Endothelial cell of umbilical vein (primary cell): ENCODE measurements around the gene SLC5A1. TPM values are rescaled to one million over a fixed set of nuclear protein-coding genes. Genes with fewer than 3 reads are reported as not detected.

Experiments used
- BruUV-seq: library from RNA; stranded (reverse); fragments of 400-500 nt; replicated peaks from 2 replicates; lab custom pipeline; 2021; lab: Mats Ljungman, UMichigan
- CTCF ChIA-PET: fragments of 300-600, 350-600 bp; sonication (Branson Sonifier 250); formaldehyde crosslinking; loops from one replicate; lab custom pipeline; 2021; ENCODE audit warnings: antibody characterized with exemption, inconsistent platforms; lab: Charles Lee
- POLR2A ChIA-PET: fragments of 300-600, 350-600 bp; sonication (Branson Sonifier 250); formaldehyde crosslinking; loops from one replicate; lab custom pipeline; 2021; ENCODE audit warnings: antibody characterized with exemption, inconsistent platforms; lab: Charles Lee
- DNase-seq: peaks from one replicate; pipeline ENCODE4 v3.0.0-alpha.2; 2011; ENCODE audit warnings: low read depth, low spot score
- FAIRE-seq: peaks from 2 replicates; lab custom pipeline; 2011; peaks lifted over from hg19 to GRCh38; lab: Jason Lieb, UNC
- H2AFZ ChIP-seq: 2 replicates; pipeline ENCODE4 v1.6.0; 2012; ENCODE audit warnings: low read depth, low read length, control low read depth, inconsistent platforms
- H3K27ac ChIP-seq: 2 replicates; pipeline ENCODE4 v1.5.1; 2011; ENCODE audit warnings: low read depth, mild to moderate bottlenecking, control low read depth, low read length, moderate library complexity; ENCODE audit not compliant: insufficient read depth
- H3K27me3 ChIP-seq, 2 experiments: 2 replicates each; pipeline versions ENCODE4 v1.6.0 to v1.6.1; 2011; ENCODE audit warnings: low read length in 2 of 2, mixed read lengths in 1 of 2; ENCODE audit not compliant: control insufficient read depth in 2 of 2, insufficient read depth in 2 of 2
- H3K36me3 ChIP-seq, 2 experiments: 2 replicates in 1 of 2; 3 replicates in 1 of 2; pipeline ENCODE4 v1.5.1; 2011; ENCODE audit warnings: low read length in 2 of 2, mild to moderate bottlenecking in 1 of 2, moderate library complexity in 1 of 2; ENCODE audit not compliant: control insufficient read depth in 2 of 2, insufficient read depth in 2 of 2; ENCODE audit errors: extremely low read depth in 1 of 2
- H3K4me1 ChIP-seq: 3 replicates; pipeline ENCODE4 v1.5.1; 2011; ENCODE audit warnings: mild to moderate bottlenecking, low read length; ENCODE audit not compliant: control insufficient read depth, insufficient read depth; ENCODE audit errors: extremely low read depth
- H3K4me2 ChIP-seq: 2 replicates; pipeline ENCODE4 v1.6.1; 2011; ENCODE audit warnings: low read length, control low read depth, mixed read lengths; ENCODE audit not compliant: insufficient read depth
- H3K4me3 ChIP-seq, 3 experiments: fragments of 200-600 bp in 1 of 3; sonication (generic), shearing (Covaris generic) in 1 of 3; replicated peaks in 1 of 3; 2 replicates each; pipeline ENCODE4 v1.5.1; 2011 to 2016; ENCODE audit warnings: control low read depth in 3 of 3, low read length in 3 of 3, mild to moderate bottlenecking in 2 of 3, inconsistent platforms in 1 of 3, low read depth in 1 of 3, moderate library complexity in 1 of 3; ENCODE audit not compliant: insufficient read depth in 1 of 3
- H3K79me2 ChIP-seq: 2 replicates; pipeline ENCODE4 v1.6.0; 2012; ENCODE audit warnings: low read length, inconsistent platforms; ENCODE audit not compliant: control insufficient read depth, insufficient read depth
- H3K9ac ChIP-seq: replicated peaks from 2 replicates; pipeline ENCODE3; 2011; ENCODE audit warnings: low read length, control low read depth; ENCODE audit not compliant: insufficient read depth; ENCODE audit errors: extremely low read depth
- H3K9me1 ChIP-seq: replicated peaks from 3 replicates; pipeline ENCODE4 v1.6.0; 2011; ENCODE audit warnings: mild to moderate bottlenecking, low read length; ENCODE audit not compliant: control insufficient read depth, insufficient read depth; ENCODE audit errors: extremely low read depth
- H3K9me3 ChIP-seq: replicated peaks from 2 replicates; pipeline ENCODE4 v1.5.1; 2012; ENCODE audit warnings: low read length, inconsistent platforms; ENCODE audit not compliant: control insufficient read depth, insufficient read depth
- H4K20me1 ChIP-seq: replicated peaks from 2 replicates; pipeline ENCODE3; 2011; ENCODE audit warnings: mild to moderate bottlenecking, low read length; ENCODE audit not compliant: control insufficient read depth, insufficient read depth; ENCODE audit errors: extremely low read depth
- GATA2 ChIP-seq: IDR thresholded peaks from 2 replicates; pipeline ENCODE4 v1.7.0; 2011; ENCODE audit warnings: low read depth, mild to moderate bottlenecking, moderate library complexity, mixed read lengths, low read length; ENCODE audit not compliant: insufficient read length, insufficient read depth
- JUN ChIP-seq: IDR thresholded peaks from 2 replicates; pipeline ENCODE4 v1.6.1; 2011; ENCODE audit warnings: borderline replicate concordance, low read depth; ENCODE audit not compliant: insufficient read length, insufficient read depth
- MYC ChIP-seq: IDR thresholded peaks from one replicate; pipeline ENCODE4 v1.6.1; 2011; ENCODE audit warnings: mild to moderate bottlenecking, low read depth, low read length
- POLR2AphosphoS5 ChIP-seq: IDR thresholded peaks from 2 replicates; pipeline ENCODE4 v1.6.1; 2012; ENCODE audit warnings: low read depth, mild to moderate bottlenecking, control low read depth, low read length, moderate library complexity; ENCODE audit not compliant: insufficient read depth
- dilution Hi-C: fragments of 300-500 bp; cut with MboI; formaldehyde crosslinking; loops from one replicate; pipeline ENCODE4 v1.15.0; 2019; ENCODE audit warnings: low sequenced_read_pairs; ENCODE audit not compliant: extremely low pct_ligation_motif_present
- intact Hi-C: fragments of 100-400 bp; cut with micrococcal nuclease; formaldehyde crosslinking; loops from one replicate; pipeline ENCODE4 v1.10.0; 2022
- polyA plus RNA-seq, 4 experiments: library from polyadenylated mRNA; depleted of rRNA in 3 of 4; stranded (reverse) in 3 of 4; unstranded in 1 of 4; fragments of >200 nt; gene quantifications; 2 replicates each; pipeline versions ENCODE4 v1.2.1 to v1.2.3, GENCODE V29; 2011 to 2012; ENCODE audit warnings: missing spikeins in 1 of 4
- total RNA-seq: library from RNA; stranded (reverse); gene quantifications from 2 replicates; pipeline ENCODE4 v1.2.3, GENCODE V29; 2021
- TF ChIP-seq, protein P1 (sequence below), 2 donors: IDR thresholded peaks; 1 replicate in 1 of 2; 2 replicates in 1 of 2; pipeline ENCODE4 v1.5.1; 2011; ENCODE audit warnings: low read length in 2 of 2, mild to moderate bottlenecking in 2 of 2, moderate library complexity in 2 of 2, control low read depth in 1 of 2, inconsistent platforms in 1 of 2, low read depth in 1 of 2; ENCODE audit not compliant: insufficient read depth in 1 of 2; ENCODE audit errors: extremely low read depth in 1 of 2

The SLC5A1 gene
- total and polyA plus RNA-seq, 2 donors (not counting 3 experiments of a cell fraction or from before 2014, with no cell fraction given), result not detected

DNA sequence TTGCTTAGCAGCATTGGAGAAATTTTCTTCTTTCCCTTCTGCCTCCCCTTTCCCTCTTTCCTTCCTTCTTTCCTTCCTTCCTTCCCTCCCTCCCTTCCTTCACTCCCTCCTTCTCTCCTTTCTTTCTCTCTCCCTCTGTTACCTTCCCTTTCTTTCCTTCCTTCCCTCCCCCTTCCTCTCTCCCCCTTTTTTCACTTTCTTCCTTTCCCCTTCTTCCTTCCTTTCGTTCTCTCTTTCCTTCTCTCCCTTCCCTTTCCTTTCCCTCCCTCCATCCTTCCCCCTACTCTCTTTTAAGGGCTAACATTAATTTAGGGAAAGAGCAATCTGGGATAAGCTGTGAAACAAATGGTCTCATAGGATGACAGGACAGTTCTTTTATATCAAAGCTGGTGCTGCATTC lies 34.1 kb downstream of the SLC5A1 start:
- Histone ChIP-seq H3K36me3 (no peaks in the 10 kb centered on the region), H3K27ac (no peak overlapping the region), H4K20me1 (no peaks in the 10 kb centered on the region), H3K4me1 (no peaks in the 10 kb centered on the region), H3K9me3 (no peaks in the 10 kb centered on the region), H3K27me3 (peaks cover 4 to 7% of the 10 kb centered on the region in 2 experiments), H3K9me1 (no peaks in the 10 kb centered on the region), H3K79me2 (no peaks in the 10 kb centered on the region), H3K4me2 (no peak overlapping the region), H2AFZ (no peak overlapping the region), H3K4me3 (no peak overlapping the region), H3K9ac (no peak overlapping the region)
- TF ChIP-seq MYC, result no peak
- no peak for TF ChIP-seq JUN
- TF ChIP-seq, protein P1, sequence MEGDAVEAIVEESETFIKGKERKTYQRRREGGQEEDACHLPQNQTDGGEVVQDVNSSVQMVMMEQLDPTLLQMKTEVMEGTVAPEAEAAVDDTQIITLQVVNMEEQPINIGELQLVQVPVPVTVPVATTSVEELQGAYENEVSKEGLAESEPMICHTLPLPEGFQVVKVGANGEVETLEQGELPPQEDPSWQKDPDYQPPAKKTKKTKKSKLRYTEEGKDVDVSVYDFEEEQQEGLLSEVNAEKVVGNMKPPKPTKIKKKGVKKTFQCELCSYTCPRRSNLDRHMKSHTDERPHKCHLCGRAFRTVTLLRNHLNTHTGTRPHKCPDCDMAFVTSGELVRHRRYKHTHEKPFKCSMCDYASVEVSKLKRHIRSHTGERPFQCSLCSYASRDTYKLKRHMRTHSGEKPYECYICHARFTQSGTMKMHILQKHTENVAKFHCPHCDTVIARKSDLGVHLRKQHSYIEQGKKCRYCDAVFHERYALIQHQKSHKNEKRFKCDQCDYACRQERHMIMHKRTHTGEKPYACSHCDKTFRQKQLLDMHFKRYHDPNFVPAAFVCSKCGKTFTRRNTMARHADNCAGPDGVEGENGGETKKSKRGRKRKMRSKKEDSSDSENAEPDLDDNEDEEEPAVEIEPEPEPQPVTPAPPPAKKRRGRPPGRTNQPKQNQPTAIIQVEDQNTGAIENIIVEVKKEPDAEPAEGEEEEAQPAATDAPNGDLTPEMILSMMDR (IDR thresholded peaks at IDR 0.05; ENCODE audit: extremely low read depth in 1 of 2, insufficient read depth in 1 of 2, low read depth in 1 of 2, low read length in 2 of 2), result no peak
- TF ChIP-seq POLR2AphosphoS5, result no peak
- no peak for TF ChIP-seq GATA2
- DNase-seq, result no peak
- BruUV-seq, result no TSS peak
- no peak for FAIRE-seq
- dilution Hi-C loops, result no loop called here
- intact Hi-C loops, result no loop called here
- ChIA-PET POLR2A (no interaction called here), CTCF (no interaction called here)
